IMR-90 (cell line): ENCODE results near the gene GAS6.

ENCODE experiments used
- BHLHE40 ChIP-seq: fragments of 150-350 bp; IDR thresholded peaks from 2 replicates; pipeline ENCODE4 v1.6.1; 2016; ENCODE audit warnings: mild to moderate bottlenecking, low read depth, low read length
- CEBPB ChIP-seq: IDR thresholded peaks from 2 replicates; pipeline ENCODE4 v1.6.1; 2012; ENCODE audit warnings: low read depth, low read length, improper control_type of control experiment
- CTCF ChIP-seq: conservative IDR thresholded peaks from 2 replicates; pipeline ENCODE4 v1.5.1; 2012; ENCODE audit warnings: mild to moderate bottlenecking, low read depth, low read length, improper control_type of control experiment
- ELK1 ChIP-seq: fragments of 150-350 bp; IDR thresholded peaks from 2 replicates; pipeline ENCODE4 v1.6.1; 2016; ENCODE audit warnings: low read depth, mild to moderate bottlenecking, low read length, moderate library complexity, borderline replicate concordance
- MAFK ChIP-seq: IDR thresholded peaks from 2 replicates; pipeline ENCODE4 v1.6.1; 2012; ENCODE audit warnings: low read depth, low read length, improper control_type of control experiment
- MAZ ChIP-seq: IDR thresholded peaks from 2 replicates; pipeline ENCODE4 v1.6.1; 2012; ENCODE audit warnings: low read depth, mild to moderate bottlenecking, low read length, improper control_type of control experiment, moderate library complexity, borderline replicate concordance
- MXI1 ChIP-seq: IDR thresholded peaks from 2 replicates; pipeline ENCODE4 v1.6.1; 2012; ENCODE audit warnings: low read depth, mild to moderate bottlenecking, low read length, moderate library complexity, borderline replicate concordance
- NFE2L2 ChIP-seq: fragments of 150-350 bp; IDR thresholded peaks from 2 replicates; pipeline ENCODE4 v1.6.1; 2016; ENCODE audit warnings: low read depth, mild to moderate bottlenecking, low read length
- POLR2A ChIP-seq: IDR thresholded peaks from 2 replicates; pipeline ENCODE4 v1.6.1; 2012; ENCODE audit warnings: mild to moderate bottlenecking, low read depth, low read length
- RAD21 ChIP-seq: IDR thresholded peaks from 2 replicates; pipeline ENCODE4 v1.6.1; 2012; ENCODE audit warnings: low read length, improper control_type of control experiment
- RFX5 ChIP-seq: IDR thresholded peaks from 2 replicates; pipeline ENCODE4 v1.8.0; 2012; ENCODE audit warnings: low read depth, mild to moderate bottlenecking, low read length, moderate library complexity
- SMC3 ChIP-seq: fragments of 150-350 bp; IDR thresholded peaks from 2 replicates; pipeline ENCODE4 v1.6.1; 2016; ENCODE audit warnings: low read depth, mild to moderate bottlenecking, antibody characterized with exemption, low read length, moderate library complexity

GRCh38 chr13:113875429-113875815 is 11.5 kb upstream of the GAS6 start:
- TF ChIP-seq BHLHE40 (no peak), MXI1 (no peak), CTCF (no peak), POLR2A (no peak), RAD21 (no peak), SMC3 (no peak), MAFK (no peak), ELK1 (no peak), CEBPB (no peak), MAZ (no peak), NFE2L2 (no peak), RFX5 (no peak)
